WTC11 (cell line): Measurements from ENCODE around the gene ZNF235. TPM values are rescaled to one million over a fixed set of nuclear protein-coding genes. Genes with fewer than 3 reads are reported as not detected.

Experiments used
- ATAC-seq: fragments of 200-7000 bp; cut with Tn5 transposase; 2 replicates; pipeline ENCODE4 v1.10.0; 2021; ENCODE audit warnings: mild to moderate bottlenecking, moderate library complexity
- CTCF ChIA-PET: fragments of 300-600 bp; sonication (Branson Sonifier 250); formaldehyde crosslinking; loops from one replicate; lab custom pipeline; 2021; ENCODE audit warnings: antibody characterized with exemption; lab: Charles Lee
- POLR2A ChIA-PET: fragments of 350-600 bp; sonication (Branson Sonifier 250); formaldehyde crosslinking; loops from one replicate; lab custom pipeline; 2021; ENCODE audit warnings: antibody characterized with exemption; lab: Charles Lee
- DNase-seq: peaks from one replicate; pipeline ENCODE4 v3.0.0; 2021; ENCODE audit warnings: low spot score
- H3K27ac Mint-ChIP-seq: 2 replicates; pipeline ENCODE4 v1.8.0; 2021; ENCODE audit warnings: mixed read lengths
- H3K27me3 Mint-ChIP-seq: 2 replicates; pipeline ENCODE4 v1.8.0; 2021; ENCODE audit warnings: low read depth, mild to moderate bottlenecking, moderate library complexity, mixed read lengths
- H3K36me3 Mint-ChIP-seq: 2 replicates; pipeline ENCODE4 v1.8.0; 2021; ENCODE audit warnings: mixed read lengths
- H3K4me1 Mint-ChIP-seq: 2 replicates; pipeline ENCODE4 v1.8.0; 2022; ENCODE audit warnings: mixed read lengths
- H3K4me3 Mint-ChIP-seq: 2 replicates; pipeline ENCODE4 v1.8.0; 2021; ENCODE audit warnings: mild to moderate bottlenecking, moderate library complexity, mixed read lengths
- H3K9me3 Mint-ChIP-seq: 2 replicates; pipeline ENCODE4 v1.8.0; 2021; ENCODE audit warnings: mixed read lengths
- CBFB ChIP-seq: sonication (generic); formaldehyde crosslinking; IDR thresholded peaks from 2 replicates; pipeline ENCODE4 v1.8.1; 2022; ENCODE audit warnings: mild to moderate bottlenecking, low read depth, missing genetic modification reagents
- CREB1 ChIP-seq: sonication (generic); formaldehyde crosslinking; IDR thresholded peaks from 2 replicates; pipeline ENCODE4 v1.8.0; 2023; ENCODE audit warnings: mild to moderate bottlenecking, missing genetic modification reagents
- ELF4 ChIP-seq: sonication (generic); formaldehyde crosslinking; IDR thresholded peaks from 2 replicates; pipeline ENCODE4 v1.8.1; 2022; ENCODE audit warnings: low read depth, mild to moderate bottlenecking, moderate library complexity, missing genetic modification reagents
- ETV6 ChIP-seq: sonication (generic); formaldehyde crosslinking; IDR thresholded peaks from 2 replicates; pipeline ENCODE4 v1.8.1; 2022; ENCODE audit warnings: mild to moderate bottlenecking, missing genetic modification reagents
- NFYB ChIP-seq: sonication (generic); formaldehyde crosslinking; conservative IDR thresholded peaks from 2 replicates; pipeline ENCODE4 v1.8.0; 2022; ENCODE audit warnings: low read depth, missing genetic modification reagents
- RELA ChIP-seq: sonication (generic); formaldehyde crosslinking; IDR thresholded peaks from 2 replicates; pipeline ENCODE4 v1.8.1; 2022; ENCODE audit warnings: missing genetic modification reagents, mild to moderate bottlenecking, borderline replicate concordance
- SMAD4 ChIP-seq: sonication (generic); formaldehyde crosslinking; IDR thresholded peaks from 2 replicates; pipeline ENCODE4 v1.8.0; 2022; ENCODE audit warnings: mild to moderate bottlenecking, missing genetic modification reagents
- SOX15 ChIP-seq: fragments of 250-450 bp; sonication (Bioruptor Pico); IDR thresholded peaks from 2 replicates; pipeline ENCODE4 v1.9.0; 2021; ENCODE audit warnings: mild to moderate bottlenecking
- SP1 ChIP-seq: sonication (generic); formaldehyde crosslinking; conservative IDR thresholded peaks from 2 replicates; pipeline ENCODE4 v1.8.1; 2022; ENCODE audit warnings: missing genetic modification reagents
- TEAD1 ChIP-seq: sonication (generic); formaldehyde crosslinking; IDR thresholded peaks from 2 replicates; pipeline ENCODE4 v1.8.0; 2022; ENCODE audit warnings: mild to moderate bottlenecking, missing genetic modification reagents
- TEAD4 ChIP-seq: sonication (generic); formaldehyde crosslinking; IDR thresholded peaks from 2 replicates; pipeline ENCODE4 v1.8.0; 2022; ENCODE audit warnings: mild to moderate bottlenecking, missing genetic modification reagents
- ZNF121 ChIP-seq: sonication (generic); formaldehyde crosslinking; IDR thresholded peaks from 2 replicates; pipeline ENCODE4 v1.8.0; 2023; ENCODE audit warnings: missing genetic modification reagents
- ZNF219 ChIP-seq: sonication (generic); formaldehyde crosslinking; IDR thresholded peaks from 2 replicates; pipeline ENCODE4 v1.8.0; 2023; ENCODE audit warnings: missing genetic modification reagents, mild to moderate bottlenecking, borderline replicate concordance
- ZNF232 ChIP-seq: sonication (generic); formaldehyde crosslinking; IDR thresholded peaks from 2 replicates; pipeline ENCODE4 v1.8.0; 2022; ENCODE audit warnings: mild to moderate bottlenecking, missing genetic modification reagents
- ZNF317 ChIP-seq: sonication (generic); formaldehyde crosslinking; IDR thresholded peaks from 2 replicates; pipeline ENCODE4 v1.8.1; 2023; ENCODE audit warnings: low read depth, mild to moderate bottlenecking, moderate library complexity, missing genetic modification reagents, borderline replicate concordance
- total RNA-seq: library from RNA; stranded (reverse); gene quantifications from 3 replicates; pipeline ENCODE4 v1.2.3, GENCODE V29; 2021
- TF ChIP-seq, protein P1 (sequence below): sonication (generic); formaldehyde crosslinking; IDR thresholded peaks from 2 replicates; pipeline ENCODE4 v1.8.0; 2023; ENCODE audit warnings: missing genetic modification reagents, mild to moderate bottlenecking, borderline replicate concordance
- TF ChIP-seq, protein P2 (sequence below): sonication (generic); formaldehyde crosslinking; IDR thresholded peaks from 2 replicates; pipeline ENCODE4 v1.8.1; 2022; ENCODE audit warnings: low read depth, missing genetic modification reagents, borderline replicate concordance
- TF ChIP-seq, protein P3 (sequence below): sonication (generic); formaldehyde crosslinking; IDR thresholded peaks from 2 replicates; pipeline ENCODE4 v1.8.1; 2023; ENCODE audit warnings: mild to moderate bottlenecking, missing genetic modification reagents, moderate library complexity
- TF ChIP-seq, protein P4 (sequence below): sonication (generic); formaldehyde crosslinking; IDR thresholded peaks from 2 replicates; pipeline ENCODE4 v1.8.1; 2022; ENCODE audit warnings: mild to moderate bottlenecking, moderate library complexity, missing genetic modification reagents
- TF ChIP-seq, protein P5 (sequence below): sonication (generic); formaldehyde crosslinking; IDR thresholded peaks from 2 replicates; pipeline ENCODE4 v1.8.1; 2023; ENCODE audit warnings: mild to moderate bottlenecking, missing genetic modification reagents, moderate library complexity
- TF ChIP-seq, protein P6 (sequence below): sonication (generic); formaldehyde crosslinking; IDR thresholded peaks from 2 replicates; pipeline ENCODE4 v1.8.1; 2022; ENCODE audit warnings: missing genetic modification reagents, borderline replicate concordance
- TF ChIP-seq, protein P7 (sequence below): fragments of 250-450 bp; sonication (Bioruptor Pico); IDR thresholded peaks from 2 replicates; pipeline ENCODE4 v1.9.0; 2021; ENCODE audit warnings: mild to moderate bottlenecking

ZNF235 gene
- total RNA-seq, 1 experiment from 2014 or later, result 3.9 TPM

DNA sequence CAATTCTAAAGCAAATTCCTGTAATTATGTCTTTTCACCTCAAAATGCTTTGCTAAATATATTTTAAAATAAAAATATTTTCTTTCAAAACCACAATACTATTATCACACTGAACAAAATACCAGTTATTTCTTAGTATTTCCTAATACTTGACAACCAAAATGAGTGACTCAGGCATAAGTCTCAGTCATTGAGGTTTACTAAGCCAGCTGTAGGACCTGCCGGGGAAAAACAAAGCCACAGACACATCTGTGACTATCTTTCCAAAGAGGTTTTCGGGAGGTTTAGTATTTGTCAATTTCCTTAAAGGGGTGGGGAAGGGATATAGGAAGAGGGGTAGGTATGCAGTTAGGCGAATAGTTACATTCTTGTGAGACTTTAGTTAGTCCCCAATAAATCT lies 3.2 kb upstream of the ZNF235 start (continued):
- TF ChIP-seq NFYB (CRISPR knock-in tag), result no peak
- no peak for TF ChIP-seq ZNF317 (CRISPR knock-in tag)
- TF ChIP-seq, protein P1, sequence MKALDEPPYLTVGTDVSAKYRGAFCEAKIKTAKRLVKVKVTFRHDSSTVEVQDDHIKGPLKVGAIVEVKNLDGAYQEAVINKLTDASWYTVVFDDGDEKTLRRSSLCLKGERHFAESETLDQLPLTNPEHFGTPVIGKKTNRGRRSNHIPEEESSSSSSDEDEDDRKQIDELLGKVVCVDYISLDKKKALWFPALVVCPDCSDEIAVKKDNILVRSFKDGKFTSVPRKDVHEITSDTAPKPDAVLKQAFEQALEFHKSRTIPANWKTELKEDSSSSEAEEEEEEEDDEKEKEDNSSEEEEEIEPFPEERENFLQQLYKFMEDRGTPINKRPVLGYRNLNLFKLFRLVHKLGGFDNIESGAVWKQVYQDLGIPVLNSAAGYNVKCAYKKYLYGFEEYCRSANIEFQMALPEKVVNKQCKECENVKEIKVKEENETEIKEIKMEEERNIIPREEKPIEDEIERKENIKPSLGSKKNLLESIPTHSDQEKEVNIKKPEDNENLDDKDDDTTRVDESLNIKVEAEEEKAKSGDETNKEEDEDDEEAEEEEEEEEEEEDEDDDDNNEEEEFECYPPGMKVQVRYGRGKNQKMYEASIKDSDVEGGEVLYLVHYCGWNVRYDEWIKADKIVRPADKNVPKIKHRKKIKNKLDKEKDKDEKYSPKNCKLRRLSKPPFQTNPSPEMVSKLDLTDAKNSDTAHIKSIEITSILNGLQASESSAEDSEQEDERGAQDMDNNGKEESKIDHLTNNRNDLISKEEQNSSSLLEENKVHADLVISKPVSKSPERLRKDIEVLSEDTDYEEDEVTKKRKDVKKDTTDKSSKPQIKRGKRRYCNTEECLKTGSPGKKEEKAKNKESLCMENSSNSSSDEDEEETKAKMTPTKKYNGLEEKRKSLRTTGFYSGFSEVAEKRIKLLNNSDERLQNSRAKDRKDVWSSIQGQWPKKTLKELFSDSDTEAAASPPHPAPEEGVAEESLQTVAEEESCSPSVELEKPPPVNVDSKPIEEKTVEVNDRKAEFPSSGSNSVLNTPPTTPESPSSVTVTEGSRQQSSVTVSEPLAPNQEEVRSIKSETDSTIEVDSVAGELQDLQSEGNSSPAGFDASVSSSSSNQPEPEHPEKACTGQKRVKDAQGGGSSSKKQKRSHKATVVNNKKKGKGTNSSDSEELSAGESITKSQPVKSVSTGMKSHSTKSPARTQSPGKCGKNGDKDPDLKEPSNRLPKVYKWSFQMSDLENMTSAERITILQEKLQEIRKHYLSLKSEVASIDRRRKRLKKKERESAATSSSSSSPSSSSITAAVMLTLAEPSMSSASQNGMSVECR (CRISPR knock-in tag), result no peak

DNA sequence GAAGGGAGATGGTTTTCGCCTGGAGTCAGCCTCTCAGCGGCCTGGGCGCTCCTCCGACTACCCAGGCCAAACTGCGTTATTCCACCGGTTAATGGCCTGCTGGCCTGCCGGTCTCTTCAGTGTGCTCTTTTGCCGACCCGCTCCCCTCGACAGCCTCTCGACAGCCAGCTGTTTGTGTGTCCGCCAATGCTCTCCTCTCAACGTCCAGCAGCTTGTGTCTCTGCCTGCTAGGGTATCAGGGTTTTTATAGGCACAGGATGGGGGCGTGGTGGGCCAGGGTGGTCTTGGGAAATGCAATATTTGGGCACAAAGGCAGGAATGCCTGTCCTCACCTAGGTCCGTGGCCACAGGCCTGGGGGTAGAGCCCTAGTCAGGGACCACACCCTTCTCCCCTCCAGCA lies 1.5 kb upstream of the ZNF235 start:
- H3K27ac Mint-ChIP-seq, result no peak overlapping the region
- CTCF ChIA-PET, result no interaction called here
- H3K9me3 Mint-ChIP-seq, result peaks cover 36% of the 10 kb centered on the region
- TF ChIP-seq SOX15 (CRISPR knock-in tag) (no peak), ZNF121 (CRISPR knock-in tag) (no peak), ZNF232 (CRISPR knock-in tag) (no peak), RELA (CRISPR knock-in tag) (no peak), CREB1 (CRISPR knock-in tag) (no peak), SP1 (CRISPR knock-in tag) (no peak), TEAD1 (CRISPR knock-in tag) (no peak), SMAD4 (CRISPR knock-in tag) (no peak), TEAD4 (CRISPR knock-in tag) (no peak)
- TF ChIP-seq, protein P2, sequence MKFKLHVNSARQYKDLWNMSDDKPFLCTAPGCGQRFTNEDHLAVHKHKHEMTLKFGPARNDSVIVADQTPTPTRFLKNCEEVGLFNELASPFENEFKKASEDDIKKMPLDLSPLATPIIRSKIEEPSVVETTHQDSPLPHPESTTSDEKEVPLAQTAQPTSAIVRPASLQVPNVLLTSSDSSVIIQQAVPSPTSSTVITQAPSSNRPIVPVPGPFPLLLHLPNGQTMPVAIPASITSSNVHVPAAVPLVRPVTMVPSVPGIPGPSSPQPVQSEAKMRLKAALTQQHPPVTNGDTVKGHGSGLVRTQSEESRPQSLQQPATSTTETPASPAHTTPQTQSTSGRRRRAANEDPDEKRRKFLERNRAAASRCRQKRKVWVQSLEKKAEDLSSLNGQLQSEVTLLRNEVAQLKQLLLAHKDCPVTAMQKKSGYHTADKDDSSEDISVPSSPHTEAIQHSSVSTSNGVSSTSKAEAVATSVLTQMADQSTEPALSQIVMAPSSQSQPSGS (CRISPR knock-in tag), result no peak
- TF ChIP-seq, protein P3, sequence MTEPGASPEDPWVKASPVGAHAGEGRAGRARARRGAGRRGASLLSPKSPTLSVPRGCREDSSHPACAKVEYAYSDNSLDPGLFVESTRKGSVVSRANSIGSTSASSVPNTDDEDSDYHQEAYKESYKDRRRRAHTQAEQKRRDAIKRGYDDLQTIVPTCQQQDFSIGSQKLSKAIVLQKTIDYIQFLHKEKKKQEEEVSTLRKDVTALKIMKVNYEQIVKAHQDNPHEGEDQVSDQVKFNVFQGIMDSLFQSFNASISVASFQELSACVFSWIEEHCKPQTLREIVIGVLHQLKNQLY, result no peak
- TF ChIP-seq, protein P4, sequence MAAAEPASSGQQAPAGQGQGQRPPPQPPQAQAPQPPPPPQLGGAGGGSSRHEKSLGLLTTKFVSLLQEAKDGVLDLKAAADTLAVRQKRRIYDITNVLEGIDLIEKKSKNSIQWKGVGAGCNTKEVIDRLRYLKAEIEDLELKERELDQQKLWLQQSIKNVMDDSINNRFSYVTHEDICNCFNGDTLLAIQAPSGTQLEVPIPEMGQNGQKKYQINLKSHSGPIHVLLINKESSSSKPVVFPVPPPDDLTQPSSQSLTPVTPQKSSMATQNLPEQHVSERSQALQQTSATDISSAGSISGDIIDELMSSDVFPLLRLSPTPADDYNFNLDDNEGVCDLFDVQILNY (CRISPR knock-in tag), result no peak
- TF ChIP-seq, protein P5, sequence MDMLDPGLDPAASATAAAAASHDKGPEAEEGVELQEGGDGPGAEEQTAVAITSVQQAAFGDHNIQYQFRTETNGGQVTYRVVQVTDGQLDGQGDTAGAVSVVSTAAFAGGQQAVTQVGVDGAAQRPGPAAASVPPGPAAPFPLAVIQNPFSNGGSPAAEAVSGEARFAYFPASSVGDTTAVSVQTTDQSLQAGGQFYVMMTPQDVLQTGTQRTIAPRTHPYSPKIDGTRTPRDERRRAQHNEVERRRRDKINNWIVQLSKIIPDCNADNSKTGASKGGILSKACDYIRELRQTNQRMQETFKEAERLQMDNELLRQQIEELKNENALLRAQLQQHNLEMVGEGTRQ (CRISPR knock-in tag), result no peak
- peaks cover 15% of the 10 kb centered on the region for H3K27me3 Mint-ChIP-seq
- H3K4me1 Mint-ChIP-seq, result peaks cover 8% of the 10 kb centered on the region
- ATAC-seq (no peak), DNase-seq (no peak)
- no peak overlapping the region for H3K4me3 Mint-ChIP-seq
- POLR2A ChIA-PET, result no interaction called here
- peaks cover 17% of the 10 kb centered on the region for H3K36me3 Mint-ChIP-seq

DNA sequence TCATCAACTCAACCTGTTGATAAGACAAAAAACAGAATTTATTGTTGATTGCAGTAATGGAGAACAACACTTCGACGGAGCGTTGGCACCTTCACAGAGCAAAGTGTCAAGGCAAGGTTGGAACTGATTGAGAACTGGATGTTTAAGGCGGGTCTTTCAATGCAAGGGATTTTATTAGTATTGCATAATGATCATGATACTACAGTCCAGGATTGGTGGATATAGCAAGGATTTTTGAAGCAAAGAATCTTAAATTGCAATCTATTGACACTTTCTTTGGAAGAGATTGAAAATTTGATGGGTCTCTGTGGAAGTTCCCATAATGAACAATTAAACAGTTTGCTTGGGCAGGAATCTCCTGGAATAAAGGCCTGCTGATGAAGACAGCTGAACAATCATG lies 632 bp upstream of the ZNF235 start:
- H3K27ac Mint-ChIP-seq, result no peak overlapping the region
- H3K4me3 Mint-ChIP-seq, result peak overlapping the region; percentile 94
- peaks cover 31% of the 10 kb centered on the region for H3K9me3 Mint-ChIP-seq
- CTCF ChIA-PET, result interaction anchor here (0.6 to 0.7 kb wide), 2 partner anchors 46 to 208 kb away, joined by 3 read pairs; partner anchors contain the start of gene ZNF233
- peaks cover 8% of the 10 kb centered on the region for H3K4me1 Mint-ChIP-seq
- POLR2A ChIA-PET, result interaction anchor here (1.5 kb wide), 1 partner anchor 45 kb away, joined by 3 read pairs; no protein-coding TSS in a partner anchor
- peaks cover 18% of the 10 kb centered on the region for H3K36me3 Mint-ChIP-seq
- peaks cover 15% of the 10 kb centered on the region for H3K27me3 Mint-ChIP-seq
- DNase-seq (no peak), ATAC-seq (no peak)
- TF ChIP-seq, protein P6, sequence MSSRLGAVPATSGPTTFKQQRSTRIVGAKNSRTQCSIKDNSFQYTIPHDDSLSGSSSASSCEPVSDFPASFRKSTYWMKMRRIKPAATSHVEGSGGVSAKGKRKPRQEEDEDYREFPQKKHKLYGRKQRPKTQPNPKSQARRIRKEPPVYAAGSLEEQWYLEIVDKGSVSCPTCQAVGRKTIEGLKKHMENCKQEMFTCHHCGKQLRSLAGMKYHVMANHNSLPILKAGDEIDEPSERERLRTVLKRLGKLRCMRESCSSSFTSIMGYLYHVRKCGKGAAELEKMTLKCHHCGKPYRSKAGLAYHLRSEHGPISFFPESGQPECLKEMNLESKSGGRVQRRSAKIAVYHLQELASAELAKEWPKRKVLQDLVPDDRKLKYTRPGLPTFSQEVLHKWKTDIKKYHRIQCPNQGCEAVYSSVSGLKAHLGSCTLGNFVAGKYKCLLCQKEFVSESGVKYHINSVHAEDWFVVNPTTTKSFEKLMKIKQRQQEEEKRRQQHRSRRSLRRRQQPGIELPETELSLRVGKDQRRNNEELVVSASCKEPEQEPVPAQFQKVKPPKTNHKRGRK, result no peak
- TF ChIP-seq ETV6 (CRISPR knock-in tag) (no peak), SOX15 (CRISPR knock-in tag) (no peak), ZNF219 (no peak), ZNF121 (CRISPR knock-in tag) (no peak), CBFB (CRISPR knock-in tag) (no peak), ELF4 (CRISPR knock-in tag) (no peak)
- TF ChIP-seq, protein P7, sequence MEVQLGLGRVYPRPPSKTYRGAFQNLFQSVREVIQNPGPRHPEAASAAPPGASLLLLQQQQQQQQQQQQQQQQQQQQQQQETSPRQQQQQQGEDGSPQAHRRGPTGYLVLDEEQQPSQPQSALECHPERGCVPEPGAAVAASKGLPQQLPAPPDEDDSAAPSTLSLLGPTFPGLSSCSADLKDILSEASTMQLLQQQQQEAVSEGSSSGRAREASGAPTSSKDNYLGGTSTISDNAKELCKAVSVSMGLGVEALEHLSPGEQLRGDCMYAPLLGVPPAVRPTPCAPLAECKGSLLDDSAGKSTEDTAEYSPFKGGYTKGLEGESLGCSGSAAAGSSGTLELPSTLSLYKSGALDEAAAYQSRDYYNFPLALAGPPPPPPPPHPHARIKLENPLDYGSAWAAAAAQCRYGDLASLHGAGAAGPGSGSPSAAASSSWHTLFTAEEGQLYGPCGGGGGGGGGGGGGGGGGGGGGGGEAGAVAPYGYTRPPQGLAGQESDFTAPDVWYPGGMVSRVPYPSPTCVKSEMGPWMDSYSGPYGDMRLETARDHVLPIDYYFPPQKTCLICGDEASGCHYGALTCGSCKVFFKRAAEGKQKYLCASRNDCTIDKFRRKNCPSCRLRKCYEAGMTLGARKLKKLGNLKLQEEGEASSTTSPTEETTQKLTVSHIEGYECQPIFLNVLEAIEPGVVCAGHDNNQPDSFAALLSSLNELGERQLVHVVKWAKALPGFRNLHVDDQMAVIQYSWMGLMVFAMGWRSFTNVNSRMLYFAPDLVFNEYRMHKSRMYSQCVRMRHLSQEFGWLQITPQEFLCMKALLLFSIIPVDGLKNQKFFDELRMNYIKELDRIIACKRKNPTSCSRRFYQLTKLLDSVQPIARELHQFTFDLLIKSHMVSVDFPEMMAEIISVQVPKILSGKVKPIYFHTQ (CRISPR knock-in tag), result no peak
